Activated naive CD4-positive, alpha-beta T cell treated with anti-CD3 and anti-CD28 coated beads for 36 hours (primary cell): Measurements from ENCODE around the gene SS18L1. TPM values are rescaled to one million over a fixed set of nuclear protein-coding genes. Genes with fewer than 3 reads are reported as not detected.

Source experiments
- CTCF ChIA-PET: fragments of 350-600 bp; sonication (Branson Sonifier 250); formaldehyde crosslinking; loops from one replicate; lab custom pipeline; 2021; ENCODE audit warnings: antibody characterized with exemption; lab: Charles Lee
- DNase-seq: peaks from one replicate; pipeline ENCODE4 v3.0.0-alpha.2; 2020
- H3K27ac Mint-ChIP-seq: one replicate; pipeline ENCODE4 v1.8.0; 2021; ENCODE audit warnings: mild to moderate bottlenecking, mixed read lengths
- H3K27me3 Mint-ChIP-seq: one replicate; pipeline ENCODE4 v1.8.0; 2021; ENCODE audit warnings: low read depth, mixed read lengths
- H3K36me3 Mint-ChIP-seq: one replicate; pipeline ENCODE4 v1.8.0; 2021; ENCODE audit warnings: low read depth, mixed read lengths
- H3K4me1 Mint-ChIP-seq: one replicate; pipeline ENCODE4 v1.8.0; 2021; ENCODE audit warnings: low read depth, mixed read lengths
- H3K4me3 Mint-ChIP-seq: one replicate; pipeline ENCODE4 v1.8.0; 2021; ENCODE audit warnings: mild to moderate bottlenecking, moderate library complexity, mixed read lengths
- H3K9me3 Mint-ChIP-seq: one replicate; pipeline ENCODE4 v1.8.0; 2021; ENCODE audit warnings: mixed read lengths
- intact Hi-C: fragments of 100-400 bp; cut with micrococcal nuclease; formaldehyde crosslinking; loops from one replicate; pipeline ENCODE4 v1.15.1; 2023
- total RNA-seq, 2 experiments: library from RNA; stranded (reverse); gene quantifications; one replicate each; pipeline ENCODE4 v1.2.3, GENCODE V29; 2021

SS18L1 gene
- total RNA-seq, 2 experiments from 2014 or later, result 14.5 to 18.0 TPM

- CTCF ChIA-PET, result interaction anchor here (1.6 kb wide), 1 partner anchor 16 kb away, joined by 5 read pairs; no protein-coding TSS in a partner anchor
- DNase-seq, result no peak
Observed at GRCh38 chr20:62172666-62173065, 29.1 kb downstream of the SS18L1 start.

GRCh38 chr20:62174021-62174804, 30.6 kb downstream of the SS18L1 start:
- CTCF ChIA-PET, result interaction anchor here (1.0 kb wide), 1 partner anchor 12 kb away, joined by 3 read pairs; no protein-coding TSS in a partner anchor
- H3K27ac Mint-ChIP-seq, result no peak overlapping the region
- no peak overlapping the region for H3K4me3 Mint-ChIP-seq
- DNase-seq, result no peak
- H3K4me1 Mint-ChIP-seq, result no peaks in the 10 kb centered on the region
- intact Hi-C loops, result no loop called here
- no peaks in the 10 kb centered on the region for H3K27me3 Mint-ChIP-seq
- H3K36me3 Mint-ChIP-seq, result peaks cover 9% of the 10 kb centered on the region
- H3K9me3 Mint-ChIP-seq, result no peaks in the 10 kb centered on the region

More at GRCh38 chr20:62172666-62173065, 29.1 kb downstream of the SS18L1 start:
- Mint-ChIP-seq H3K9me3 (no peaks in the 10 kb centered on the region), H3K27ac (no peak overlapping the region), H3K27me3 (no peaks in the 10 kb centered on the region), H3K36me3 (peaks cover 11% of the 10 kb centered on the region), H3K4me3 (no peak overlapping the region), H3K4me1 (no peaks in the 10 kb centered on the region)
- intact Hi-C loops, result no loop called here

- CTCF ChIA-PET, result interaction anchor here (1.0 kb wide), 1 partner anchor 13 kb away, joined by 3 read pairs; no protein-coding TSS in a partner anchor
- H3K27me3 Mint-ChIP-seq, result no peaks in the 10 kb centered on the region
- H3K4me3 Mint-ChIP-seq, result no peak overlapping the region
Observed at GRCh38 chr20:62174870-62175624, 31.5 kb downstream of the SS18L1 start.

GRCh38 chr20:62175711-62176110, 32.1 kb downstream of the SS18L1 start:
- CTCF ChIA-PET, result no interaction called here
- DNase-seq, result no peak
- intact Hi-C loops, result no loop called here
- no peaks in the 10 kb centered on the region for H3K4me1 Mint-ChIP-seq
- H3K27me3 Mint-ChIP-seq, result no peaks in the 10 kb centered on the region
- peaks cover 9% of the 10 kb centered on the region for H3K36me3 Mint-ChIP-seq
- H3K27ac Mint-ChIP-seq, result no peak overlapping the region
- H3K4me3 Mint-ChIP-seq, result no peak overlapping the region
- H3K9me3 Mint-ChIP-seq, result no peaks in the 10 kb centered on the region

More at GRCh38 chr20:62174870-62175624, 31.5 kb downstream of the SS18L1 start:
- Mint-ChIP-seq H3K4me1 (no peaks in the 10 kb centered on the region), H3K9me3 (no peaks in the 10 kb centered on the region), H3K36me3 (peaks cover 9% of the 10 kb centered on the region), H3K27ac (peak overlapping the region; percentile 21)
- intact Hi-C loops, result no loop called here
- no peak for DNase-seq

- DNase-seq, result no peak
- CTCF ChIA-PET, result no interaction called here
- no peaks in the 10 kb centered on the region for H3K9me3 Mint-ChIP-seq
- H3K4me1 Mint-ChIP-seq, result peaks cover 3% of the 10 kb centered on the region
- H3K4me3 Mint-ChIP-seq, result no peak overlapping the region
- no peak overlapping the region for H3K27ac Mint-ChIP-seq
- H3K27me3 Mint-ChIP-seq, result no peaks in the 10 kb centered on the region
- intact Hi-C loops, result no loop called here
- peaks cover 9% of the 10 kb centered on the region for H3K36me3 Mint-ChIP-seq
Observed at GRCh38 chr20:62176866-62177265, 33.3 kb downstream of the SS18L1 start.

GRCh38 chr20:62177307-62177706, 33.7 kb downstream of the SS18L1 start:
- no peaks in the 10 kb centered on the region for H3K27me3 Mint-ChIP-seq
- no peak overlapping the region for H3K4me3 Mint-ChIP-seq
- intact Hi-C loops, result no loop called here
- no peaks in the 10 kb centered on the region for H3K9me3 Mint-ChIP-seq
- CTCF ChIA-PET, result no interaction called here
- peaks cover 9% of the 10 kb centered on the region for H3K36me3 Mint-ChIP-seq
- DNase-seq, result no peak
- peaks cover 7% of the 10 kb centered on the region for H3K4me1 Mint-ChIP-seq
- no peak overlapping the region for H3K27ac Mint-ChIP-seq

- no peaks in the 10 kb centered on the region for H3K27me3 Mint-ChIP-seq
- H3K27ac Mint-ChIP-seq, result no peak overlapping the region
- intact Hi-C loops, result no loop called here
Observed at GRCh38 chr20:62178316-62179161, 35.0 kb downstream of the SS18L1 start.

GRCh38 chr20:62179162-62179504, 35.6 kb downstream of the SS18L1 start:
- CTCF ChIA-PET, result no interaction called here
- Mint-ChIP-seq H3K27me3 (no peaks in the 10 kb centered on the region), H3K9me3 (no peaks in the 10 kb centered on the region), H3K36me3 (peaks cover 8% of the 10 kb centered on the region), H3K4me1 (peaks cover 14% of the 10 kb centered on the region), H3K27ac (no peak overlapping the region), H3K4me3 (no peak overlapping the region)
- intact Hi-C loops, result no loop called here
- DNase-seq, result no peak

More at GRCh38 chr20:62178316-62179161, 35.0 kb downstream of the SS18L1 start:
- Mint-ChIP-seq H3K4me3 (no peak overlapping the region), H3K4me1 (peaks cover 9% of the 10 kb centered on the region), H3K9me3 (no peaks in the 10 kb centered on the region), H3K36me3 (peaks cover 11% of the 10 kb centered on the region)
- no peak for DNase-seq
- CTCF ChIA-PET, result interaction anchor here (0.6 kb wide), 1 partner anchor 40 kb away, joined by 3 read pairs; no protein-coding TSS in a partner anchor

GRCh38 chr20:62181808-62182207, 38.2 kb downstream of the SS18L1 start:
- Mint-ChIP-seq H3K27ac (peak overlapping the region; percentile 84), H3K27me3 (no peaks in the 10 kb centered on the region), H3K4me1 (peaks cover 30% of the 10 kb centered on the region), H3K9me3 (no peaks in the 10 kb centered on the region), H3K36me3 (peaks cover 5% of the 10 kb centered on the region), H3K4me3 (peak overlapping the region; percentile 87)
- no peak for DNase-seq
- CTCF ChIA-PET, result no interaction called here
- intact Hi-C loops, result loop anchor here (1.0 kb wide), 6 partner anchors 38 to 205 kb away; partner anchors contain the start of genes ADRM1, LSM14B, OSBPL2 and RPS21

- H3K4me3 Mint-ChIP-seq, result peak within 1 kb of the TSS; percentile 87
- CTCF ChIA-PET, result no interaction called here
Observed at GRCh38 chr20:62182469-62183425, 39.2 kb downstream of the SS18L1 start, which contains the start of gene MTG2. TSS of gene MTG2 (plus strand) at chr20:62183028. CDS start at chr20:62193421, 10,393 bp downstream.

More at GRCh38 chr20:62182469-62183425, 39.2 kb downstream of the SS18L1 start, which contains the start of gene MTG2:
- H3K27me3 Mint-ChIP-seq, result no peaks in the 10 kb centered on the region
- peaks cover 5% of the 10 kb centered on the region for H3K36me3 Mint-ChIP-seq
- H3K27ac Mint-ChIP-seq, result peak within 1 kb of the TSS; percentile 84
- no peaks in the 10 kb centered on the region for H3K9me3 Mint-ChIP-seq
- DNase-seq, result peak; percentile 96
- intact Hi-C loops, result loop anchor here (1.0 kb wide), 6 partner anchors 38 to 205 kb away; partner anchors contain the start of genes ADRM1, LSM14B, OSBPL2 and RPS21
- peaks cover 38% of the 10 kb centered on the region for H3K4me1 Mint-ChIP-seq
